SK-N-SH (cell line): ENCODE results near the gene EEFSEC. TPM values are rescaled to one million over a fixed set of nuclear protein-coding genes. Genes with fewer than 3 reads are reported as not detected.

Experiments used
- CTCF ChIA-PET: fragments of 300-600, 350-600 bp; formaldehyde crosslinking; extraction: SDS; loops from one replicate; lab custom pipeline; 2021; lab: Yijun Ruan, JAX
- POLR2A ChIA-PET: fragments of 350-600 bp; sonication (Branson Sonifier 250); formaldehyde crosslinking; extraction: SDS; loops from one replicate; lab custom pipeline; 2020; ENCODE audit warnings: antibody characterized with exemption, inconsistent platforms; lab: Yijun Ruan, JAX
- DNase-seq: peaks from one replicate; pipeline ENCODE4 v3.0.0; 2012
- H2AFZ ChIP-seq: fragments of 200-600 bp; sonication (generic); 2 replicates; pipeline ENCODE4 v1.8.1; 2016; ENCODE audit warnings: antibody characterized with exemption, mild to moderate bottlenecking, low read depth
- H3F3A ChIP-seq: fragments of 200-600 bp; sonication (generic); replicated peaks from 2 replicates; pipeline ENCODE3; 2016; ENCODE audit warnings: antibody characterized with exemption, mild to moderate bottlenecking; ENCODE audit not compliant: insufficient read depth
- H3K27ac ChIP-seq, 2 experiments: fragments of 200-500 bp in 1 of 2; fragments of 200-600 bp in 1 of 2; sonication (Bioruptor generic) in 1 of 2; sonication (generic), shearing (Covaris generic) in 1 of 2; 2 replicates each; pipeline versions ENCODE4 v1.5.1 to v1.6.1; 2014 to 2016; ENCODE audit warnings: low read depth in 2 of 2, inconsistent platforms in 1 of 2, low read length in 1 of 2, mild to moderate bottlenecking in 1 of 2, mixed read lengths in 1 of 2
- H3K27me3 ChIP-seq: fragments of 200-600 bp; sonication (generic), shearing (Covaris generic); 2 replicates; pipeline ENCODE4 v1.6.1; 2016; ENCODE audit warnings: mixed run types; ENCODE audit not compliant: insufficient read depth
- H3K36me3 ChIP-seq, 2 experiments: fragments of 200-500 bp in 1 of 2; fragments of 200-600 bp in 1 of 2; sonication (Bioruptor generic) in 1 of 2; sonication (generic) in 1 of 2; replicated peaks in 1 of 2; 2 replicates each; pipeline versions ENCODE3 to v1.5.1; 2014 to 2016; ENCODE audit warnings: low read length in 1 of 2, mild to moderate bottlenecking in 1 of 2; ENCODE audit not compliant: insufficient read depth in 2 of 2, control insufficient read depth in 1 of 2
- H3K4me1 ChIP-seq, 2 experiments: fragments of 200-500 bp in 1 of 2; fragments of 200-600 bp in 1 of 2; sonication (Bioruptor generic) in 1 of 2; sonication (generic), shearing (Covaris generic) in 1 of 2; 2 replicates each; pipeline versions ENCODE4 v1.5.1 to v1.6.1; 2014 to 2016; ENCODE audit warnings: low read depth in 1 of 2, low read length in 1 of 2, mixed run types in 1 of 2; ENCODE audit not compliant: insufficient read depth in 2 of 2, control insufficient read depth in 1 of 2
- H3K4me2 ChIP-seq: fragments of 200-600 bp; sonication (generic), shearing (Covaris generic); 2 replicates; pipeline ENCODE4 v1.6.1; 2017; ENCODE audit warnings: mixed run types
- H3K4me3 ChIP-seq, 2 experiments: fragments of 200-500 bp in 1 of 2; fragments of 200-600 bp in 1 of 2; sonication (Bioruptor generic) in 1 of 2; sonication (generic), shearing (Covaris generic) in 1 of 2; 2 replicates each; pipeline versions ENCODE4 v1.5.1 to v1.8.1; 2014 to 2016; ENCODE audit warnings: low read depth in 2 of 2, inconsistent platforms in 1 of 2, low read length in 1 of 2, mild to moderate bottlenecking in 1 of 2, mixed read lengths in 1 of 2, moderate library complexity in 1 of 2
- H3K79me2 ChIP-seq: fragments of 200-600 bp; sonication (generic); 2 replicates; pipeline ENCODE4 v1.8.1; 2017; ENCODE audit warnings: mild to moderate bottlenecking; ENCODE audit not compliant: insufficient read depth
- H3K9ac ChIP-seq: fragments of 200-600 bp; sonication (generic); 2 replicates; pipeline ENCODE4 v1.6.1; 2017; ENCODE audit warnings: mixed run types
- H3K9me2 ChIP-seq: fragments of 200-600 bp; sonication (generic); 2 replicates; pipeline ENCODE4 v1.6.1; 2017; ENCODE audit warnings: mixed run types
- H3K9me3 ChIP-seq: fragments of 200-600 bp; sonication (generic); 2 replicates; pipeline ENCODE4 v1.6.1; 2017; ENCODE audit warnings: mixed run types, mild to moderate bottlenecking, moderate library complexity
- H4K20me1 ChIP-seq: fragments of 200-600 bp; sonication (generic); 2 replicates; pipeline ENCODE4 v1.6.1; 2017; ENCODE audit warnings: mild to moderate bottlenecking, mixed run types; ENCODE audit not compliant: insufficient read depth
- EP300 ChIP-seq, 2 experiments: IDR thresholded peaks; 2 replicates each; pipeline versions ENCODE4 v1.4.0 to v1.6.1; 2012; ENCODE audit warnings: borderline replicate concordance in 1 of 2, low read depth in 1 of 2, low read length in 1 of 2
- FOXJ3 ChIP-seq: sonication (generic); formaldehyde crosslinking; IDR thresholded peaks from 2 replicates; pipeline ENCODE4 v1.5.1; 2020; ENCODE audit warnings: mild to moderate bottlenecking, missing genetic modification reagents
- FOXM1 ChIP-seq: IDR thresholded peaks from 2 replicates; pipeline ENCODE4 v1.4.0; 2012; ENCODE audit warnings: low read depth, mild to moderate bottlenecking
- GABPA ChIP-seq: IDR thresholded peaks from 2 replicates; pipeline ENCODE4 v1.4.0; 2012; ENCODE audit warnings: low read depth, mild to moderate bottlenecking
- MEF2A ChIP-seq: IDR thresholded peaks from 2 replicates; pipeline ENCODE4 v1.4.0; 2012; ENCODE audit warnings: low read depth, borderline replicate concordance
- MXI1 ChIP-seq: IDR thresholded peaks from 2 replicates; pipeline ENCODE4 v1.6.1; 2012; ENCODE audit warnings: mild to moderate bottlenecking, low read depth, low read length, improper control_type of control experiment
- NFIC ChIP-seq: IDR thresholded peaks from 2 replicates; pipeline ENCODE4 v1.4.0; 2012; ENCODE audit warnings: borderline replicate concordance
- NRF1 ChIP-seq: IDR thresholded peaks from 2 replicates; pipeline ENCODE4 v1.6.1; 2012; ENCODE audit warnings: low read depth, mild to moderate bottlenecking, low read length
- POLR2AphosphoS5 ChIP-seq: IDR thresholded peaks from 2 replicates; pipeline ENCODE4 v1.6.1; 2012; ENCODE audit warnings: low read depth, low read length
- SIN3A ChIP-seq: IDR thresholded peaks from 2 replicates; pipeline ENCODE4 v1.6.1; 2012; ENCODE audit warnings: low read depth, mild to moderate bottlenecking, low read length, moderate library complexity, borderline replicate concordance
- TAF1 ChIP-seq: IDR thresholded peaks from 2 replicates; pipeline ENCODE4 v1.6.1; 2012; ENCODE audit warnings: low read depth, mild to moderate bottlenecking, low read length, moderate library complexity, borderline replicate concordance
- TEAD4 ChIP-seq: IDR thresholded peaks from 2 replicates; pipeline ENCODE4 v1.4.0; 2012; ENCODE audit warnings: mild to moderate bottlenecking, borderline replicate concordance; ENCODE audit not compliant: insufficient read depth
- WGBS: methylation state at CpG from one replicate; pipeline ENCODE4 v1.1.6; 2017; ENCODE audit warnings: low lambda C conversion rate; 5-methylcytosine and 5-hydroxymethylcytosine counted together
- polyA plus RNA-seq, 3 experiments: library from polyadenylated mRNA; depleted of rRNA; stranded (reverse); fragments of >200 nt; gene quantifications; 2 replicates each; pipeline ENCODE4 v1.2.3, GENCODE V29; 2012
- TF ChIP-seq, protein P1 (sequence below): IDR thresholded peaks from 2 replicates; pipeline ENCODE4 v1.4.0; 2012; ENCODE audit warnings: low read depth
- TF ChIP-seq, protein P2 (sequence below): IDR thresholded peaks from 2 replicates; pipeline ENCODE4 v1.4.0; 2012; ENCODE audit warnings: low read depth, borderline replicate concordance
- TF ChIP-seq, protein P3 (sequence below): fragments of 150-350 bp; IDR thresholded peaks from 2 replicates; pipeline ENCODE4 v1.6.1; 2017; ENCODE audit warnings: antibody characterized with exemption, low read length, low read depth, borderline replicate concordance
- TF ChIP-seq, protein P4 (sequence below): IDR thresholded peaks from 2 replicates; pipeline ENCODE4; 2012

The EEFSEC gene
- polyA plus RNA-seq, 1 of the 3 experiments (the other 2 are of a cell fraction), result 12.4 TPM

DNA sequence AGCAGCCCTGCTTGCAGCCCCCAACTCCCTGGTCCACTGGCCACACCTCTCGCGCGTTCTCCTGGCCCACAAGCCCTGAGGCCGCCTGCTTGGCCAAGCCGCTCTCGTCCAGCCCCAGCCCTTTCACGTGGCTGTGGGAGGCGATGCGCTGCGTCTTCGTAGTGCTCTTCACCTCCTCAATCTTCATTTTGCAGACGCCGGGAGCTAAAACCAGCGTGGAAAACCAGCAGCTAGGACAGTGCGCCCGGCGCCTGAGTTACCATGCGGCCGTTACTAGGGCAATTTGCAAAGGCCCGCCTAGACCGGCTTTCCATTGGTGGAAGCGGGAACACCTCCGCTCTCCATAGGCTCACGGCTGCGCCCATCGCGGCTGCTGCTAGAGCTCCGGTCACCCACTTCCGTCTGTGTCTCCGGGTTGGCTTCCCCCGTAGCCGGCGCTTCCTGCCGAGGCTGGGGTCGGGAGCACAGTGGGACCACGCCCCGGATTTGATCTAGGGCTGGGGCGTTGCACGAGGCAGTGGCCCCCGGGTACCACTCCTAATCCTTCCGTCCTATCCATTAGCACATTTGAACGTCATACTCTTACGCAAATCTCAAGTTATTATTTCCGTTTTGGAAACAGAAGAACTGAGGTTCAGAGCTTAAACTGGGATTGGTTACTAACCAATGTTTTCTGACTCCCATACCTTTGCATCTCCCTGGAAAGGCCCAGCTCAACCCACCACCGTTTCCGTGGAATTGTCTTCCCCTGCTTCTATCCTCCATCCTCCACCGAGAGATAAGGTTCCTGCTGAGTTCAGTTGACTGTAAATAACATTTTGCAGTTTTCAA, 29.5 kb upstream of the EEFSEC start, which contains the start of gene RUVBL1 (continued):
- TF ChIP-seq, protein P1, sequence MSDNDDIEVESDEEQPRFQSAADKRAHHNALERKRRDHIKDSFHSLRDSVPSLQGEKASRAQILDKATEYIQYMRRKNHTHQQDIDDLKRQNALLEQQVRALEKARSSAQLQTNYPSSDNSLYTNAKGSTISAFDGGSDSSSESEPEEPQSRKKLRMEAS, result peak; percentile 98
- TF ChIP-seq, all 33 proteins: peak for 11

DNA sequence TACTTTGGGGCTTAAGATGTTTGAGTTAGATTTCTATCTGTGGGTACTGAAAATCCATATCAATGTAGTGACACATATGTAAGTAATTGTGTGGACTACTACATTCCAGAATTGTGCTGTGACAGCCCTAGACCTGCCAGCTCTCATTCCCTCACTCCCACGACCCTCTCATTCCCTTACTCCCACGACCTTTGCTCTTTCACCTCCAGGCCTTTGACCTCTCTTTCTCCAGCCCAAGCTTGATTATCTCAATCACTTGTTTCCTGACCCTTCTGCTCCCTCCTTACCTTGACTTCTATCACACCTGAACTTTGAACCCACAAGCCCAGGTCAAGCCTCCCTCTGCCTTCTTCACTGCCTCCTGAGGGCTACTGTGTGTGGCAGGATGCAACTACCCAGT, 26.0 kb upstream of the EEFSEC start:
- ChIA-PET POLR2A (no interaction called here), CTCF (interaction anchor here (0.9 to 5.3 kb wide), 3 partner anchors 10 to 32 kb away, joined by 3 to 26 read pairs (median 4); partner anchors contain the start of gene EEFSEC)
- no peak for DNase-seq
- Histone ChIP-seq H3K9me2 (no peaks in the 10 kb centered on the region), H3K4me1 (peaks cover 0 to 12% of the 10 kb centered on the region in 2 experiments; a peak in 2 of 4 replicates), H3K79me2 (peaks cover 13% of the 10 kb centered on the region), H3K9me3 (no peaks in the 10 kb centered on the region), H3K4me2 (no peak overlapping the region), H4K20me1 (no peaks in the 10 kb centered on the region), H2AFZ (no peak overlapping the region), H3F3A (no peaks in the 10 kb centered on the region), H3K36me3 (no peaks in the 10 kb centered on the region)
- no peak for TF ChIP-seq FOXJ3 (CRISPR knock-in tag)
- TF ChIP-seq, protein P2, sequence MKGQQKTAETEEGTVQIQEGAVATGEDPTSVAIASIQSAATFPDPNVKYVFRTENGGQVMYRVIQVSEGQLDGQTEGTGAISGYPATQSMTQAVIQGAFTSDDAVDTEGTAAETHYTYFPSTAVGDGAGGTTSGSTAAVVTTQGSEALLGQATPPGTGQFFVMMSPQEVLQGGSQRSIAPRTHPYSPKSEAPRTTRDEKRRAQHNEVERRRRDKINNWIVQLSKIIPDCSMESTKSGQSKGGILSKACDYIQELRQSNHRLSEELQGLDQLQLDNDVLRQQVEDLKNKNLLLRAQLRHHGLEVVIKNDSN, result no peak
- TF ChIP-seq NRF1, result no peak
- no peak for TF ChIP-seq FOXM1
- TF ChIP-seq TEAD4, result no peak
- no peak for TF ChIP-seq EP300 (IDR thresholded peaks at IDR 0.05; ENCODE audit: borderline replicate concordance in 1 of 2, low read depth in 1 of 2, low read length in 1 of 2)
- no peak for TF ChIP-seq MEF2A
- TF ChIP-seq, protein P1, result no peak
- TF ChIP-seq GABPA, result no peak
- TF ChIP-seq TAF1, result no peak
- TF ChIP-seq, protein P3, sequence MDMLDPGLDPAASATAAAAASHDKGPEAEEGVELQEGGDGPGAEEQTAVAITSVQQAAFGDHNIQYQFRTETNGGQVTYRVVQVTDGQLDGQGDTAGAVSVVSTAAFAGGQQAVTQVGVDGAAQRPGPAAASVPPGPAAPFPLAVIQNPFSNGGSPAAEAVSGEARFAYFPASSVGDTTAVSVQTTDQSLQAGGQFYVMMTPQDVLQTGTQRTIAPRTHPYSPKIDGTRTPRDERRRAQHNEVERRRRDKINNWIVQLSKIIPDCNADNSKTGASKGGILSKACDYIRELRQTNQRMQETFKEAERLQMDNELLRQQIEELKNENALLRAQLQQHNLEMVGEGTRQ, result no peak
- no peak for TF ChIP-seq NFIC
- no peak for TF ChIP-seq POLR2AphosphoS5
- TF ChIP-seq SIN3A, result no peak
- TF ChIP-seq, protein P4, sequence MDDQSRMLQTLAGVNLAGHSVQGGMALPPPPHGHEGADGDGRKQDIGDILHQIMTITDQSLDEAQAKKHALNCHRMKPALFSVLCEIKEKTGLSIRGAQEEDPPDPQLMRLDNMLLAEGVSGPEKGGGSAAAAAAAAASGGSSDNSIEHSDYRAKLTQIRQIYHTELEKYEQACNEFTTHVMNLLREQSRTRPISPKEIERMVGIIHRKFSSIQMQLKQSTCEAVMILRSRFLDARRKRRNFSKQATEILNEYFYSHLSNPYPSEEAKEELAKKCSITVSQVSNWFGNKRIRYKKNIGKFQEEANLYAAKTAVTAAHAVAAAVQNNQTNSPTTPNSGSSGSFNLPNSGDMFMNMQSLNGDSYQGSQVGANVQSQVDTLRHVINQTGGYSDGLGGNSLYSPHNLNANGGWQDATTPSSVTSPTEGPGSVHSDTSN, result no peak
- no peak for TF ChIP-seq MXI1
- TF ChIP-seq, all 33 proteins: peak for 0
- no peak overlapping the region for H3K27ac ChIP-seq
- no peak overlapping the region for H3K9ac ChIP-seq
- WGBS, result 43% methylated on average over 2 of the region's 2 CpGs
- no peaks in the 10 kb centered on the region for H3K27me3 ChIP-seq
- no peak overlapping the region for H3K4me3 ChIP-seq
